GM18861 (cell line): ENCODE measurements around the gene ADRM1.

Source experiments
- ATAC-seq: cut with Tn5 transposase; IDR thresholded peaks from one replicate; pipeline ENCODE4 v1.9.1; 2021; ENCODE audit not compliant: unreplicated experiment

The ADRM1 gene, protein sequence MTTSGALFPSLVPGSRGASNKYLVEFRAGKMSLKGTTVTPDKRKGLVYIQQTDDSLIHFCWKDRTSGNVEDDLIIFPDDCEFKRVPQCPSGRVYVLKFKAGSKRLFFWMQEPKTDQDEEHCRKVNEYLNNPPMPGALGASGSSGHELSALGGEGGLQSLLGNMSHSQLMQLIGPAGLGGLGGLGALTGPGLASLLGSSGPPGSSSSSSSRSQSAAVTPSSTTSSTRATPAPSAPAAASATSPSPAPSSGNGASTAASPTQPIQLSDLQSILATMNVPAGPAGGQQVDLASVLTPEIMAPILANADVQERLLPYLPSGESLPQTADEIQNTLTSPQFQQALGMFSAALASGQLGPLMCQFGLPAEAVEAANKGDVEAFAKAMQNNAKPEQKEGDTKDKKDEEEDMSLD

DNA sequence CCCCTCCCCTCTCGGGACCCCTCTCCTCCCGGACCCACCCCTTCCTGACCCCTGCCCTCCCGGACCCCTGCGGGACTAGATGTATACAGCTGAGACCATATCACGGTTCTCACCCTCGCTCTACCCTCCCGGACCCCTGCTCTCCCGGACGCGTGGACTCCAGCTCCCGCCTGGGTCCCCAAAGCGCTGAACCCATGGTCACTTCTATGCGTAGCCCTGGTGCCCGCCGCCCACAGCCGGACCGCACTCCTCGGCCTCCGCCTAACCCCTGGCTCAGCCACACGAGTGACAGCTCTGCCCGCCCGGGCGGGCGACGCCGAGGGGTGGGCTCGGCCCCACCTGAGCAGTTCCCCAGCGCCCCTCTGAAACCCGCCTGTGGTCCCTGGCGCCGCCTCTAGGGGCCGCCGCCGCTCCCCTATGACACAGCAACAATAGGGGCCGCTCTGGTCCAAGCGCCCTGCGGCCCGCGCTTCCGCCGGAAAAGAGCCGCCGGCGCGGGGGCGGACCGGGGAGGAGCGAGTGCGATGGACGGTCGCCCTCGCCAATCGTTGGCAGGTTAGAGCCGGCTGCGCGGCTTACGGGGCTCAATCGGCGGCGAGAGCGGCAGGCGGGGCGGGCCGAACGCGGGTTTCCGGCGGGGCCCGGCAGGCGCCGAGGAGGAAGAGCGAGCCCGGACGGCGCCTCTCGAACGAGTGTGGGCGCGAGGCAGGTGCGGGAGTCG lies at the start of gene ADRM1:
Gene ADRM1 (plus strand): TSS at position 657 of the 721 bp plus-strand sequence. CDS start 572 bp downstream, outside the sequence.
- peak; percentile 87 for ATAC-seq

DNA sequence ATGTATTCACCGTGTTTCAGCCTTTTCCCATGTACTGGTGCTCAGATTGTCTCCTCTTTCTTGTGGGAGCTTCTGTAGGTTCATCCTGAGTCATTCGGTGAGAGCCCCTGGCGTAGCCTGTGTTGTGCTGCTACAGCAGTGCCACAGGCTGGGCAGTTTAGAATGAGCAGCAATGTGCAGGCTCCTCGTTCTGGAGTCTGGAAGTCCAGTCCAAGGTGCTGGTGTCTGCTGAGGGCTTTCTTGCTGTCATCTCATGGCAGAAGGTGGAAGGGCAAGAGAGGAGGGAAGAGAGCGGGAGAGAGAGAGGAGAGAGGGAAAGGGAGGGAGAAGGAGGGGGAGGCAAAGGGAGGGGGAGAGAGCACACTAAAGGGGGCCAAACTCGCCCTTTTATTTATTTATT lies 49.4 kb upstream of the ADRM1 start:
- no peak for ATAC-seq

DNA sequence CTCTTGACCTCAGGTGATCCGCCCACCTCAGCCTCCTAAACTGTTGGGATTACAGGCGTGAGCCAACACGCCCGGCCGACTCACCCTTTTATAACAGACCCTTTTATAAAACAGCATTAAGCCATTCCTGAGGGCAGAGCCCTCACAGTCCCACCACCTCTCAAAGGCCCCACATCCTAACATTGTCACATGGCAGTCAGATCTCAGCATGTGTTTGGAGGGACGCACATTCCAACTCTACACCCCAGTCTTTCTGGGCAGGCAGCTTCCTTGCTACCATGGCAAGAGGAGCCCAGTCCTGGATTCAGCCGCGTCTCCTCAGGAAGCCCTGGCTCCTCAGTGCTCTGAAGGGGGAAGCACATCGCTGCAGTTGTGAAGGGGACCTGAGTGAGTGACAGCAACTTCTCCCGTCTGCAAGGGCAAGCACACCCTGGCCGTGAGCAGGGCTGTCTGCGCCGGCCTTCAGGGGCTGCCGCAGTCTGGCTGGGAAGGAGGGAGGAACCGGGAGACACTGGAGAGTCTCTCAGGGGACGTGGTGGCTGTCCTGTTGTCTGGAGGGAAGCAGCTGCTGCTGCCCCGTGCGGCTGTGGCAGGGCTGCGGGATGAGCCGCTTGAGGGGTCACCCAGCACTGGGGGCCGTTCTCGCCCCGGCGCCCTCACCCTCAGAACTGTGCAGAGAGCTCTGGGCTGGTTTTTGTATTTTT lies 48.6 kb upstream of the ADRM1 start:
- no peak for ATAC-seq

- no peak for ATAC-seq
These were observed 46.8 kb upstream of the ADRM1 start for GRCh38 chr20:62255976-62256375.

- ATAC-seq = no peak
These were observed 44.1 kb upstream of the ADRM1 start for GRCh38 chr20:62258499-62259293.

DNA sequence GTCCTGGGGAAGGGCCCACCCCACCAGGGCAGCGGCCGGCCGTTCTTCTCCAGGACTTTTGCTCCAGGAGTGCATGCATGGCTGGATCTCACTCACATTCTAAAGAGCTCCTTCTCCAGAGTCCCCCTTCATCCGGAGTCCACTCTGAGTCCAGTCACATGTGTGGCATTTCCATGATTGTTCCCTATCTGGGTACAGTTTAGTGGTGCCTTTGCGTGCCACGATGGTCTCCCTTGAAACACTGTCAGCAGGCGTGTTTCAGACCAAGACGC lies 43.6 kb upstream of the ADRM1 start:
- ATAC-seq = no peak

- ATAC-seq = no peak
These were observed 40.7 kb upstream of the ADRM1 start for GRCh38 chr20:62262064-62262463.

DNA sequence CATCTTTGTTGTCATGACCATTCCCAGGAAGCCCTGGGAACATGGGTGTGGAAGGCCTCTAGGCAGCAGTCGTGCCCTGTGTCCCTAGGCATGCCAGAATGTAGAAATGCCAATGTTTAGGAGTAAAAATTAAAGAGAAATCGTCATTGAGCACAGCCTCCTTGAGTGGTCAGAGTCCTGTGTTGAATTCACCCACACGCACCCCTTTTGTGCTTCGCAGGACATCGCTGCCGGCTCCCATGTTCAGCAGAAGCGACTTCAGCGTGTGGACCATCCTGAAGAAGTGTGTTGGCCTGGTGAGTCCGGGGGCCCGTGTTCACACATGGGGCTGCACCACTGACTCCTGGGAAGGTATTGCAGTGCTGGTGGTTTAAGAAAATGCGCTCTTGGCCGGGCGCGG lies 39.4 kb upstream of the ADRM1 start:
- ATAC-seq = no peak

DNA sequence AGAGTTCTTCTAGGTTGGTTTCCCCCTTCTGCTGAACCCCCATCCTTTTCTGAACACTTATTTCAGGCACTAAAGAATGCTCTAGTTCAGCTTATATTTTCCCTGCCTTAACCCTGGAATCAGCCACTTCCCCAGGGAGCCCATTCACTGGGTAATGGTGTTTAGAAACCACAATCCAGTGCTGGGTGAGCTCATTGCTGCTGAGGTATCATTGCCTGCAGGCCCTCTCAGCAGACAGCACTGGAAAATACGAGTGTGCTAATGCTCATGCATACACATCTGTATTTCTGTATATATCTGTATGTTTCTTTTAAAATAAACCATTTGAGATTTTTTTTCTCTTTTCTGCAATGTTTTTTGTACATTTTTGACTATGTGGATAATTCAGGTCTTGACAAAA lies 37.4 kb upstream of the ADRM1 start:
- ATAC-seq = no peak

DNA sequence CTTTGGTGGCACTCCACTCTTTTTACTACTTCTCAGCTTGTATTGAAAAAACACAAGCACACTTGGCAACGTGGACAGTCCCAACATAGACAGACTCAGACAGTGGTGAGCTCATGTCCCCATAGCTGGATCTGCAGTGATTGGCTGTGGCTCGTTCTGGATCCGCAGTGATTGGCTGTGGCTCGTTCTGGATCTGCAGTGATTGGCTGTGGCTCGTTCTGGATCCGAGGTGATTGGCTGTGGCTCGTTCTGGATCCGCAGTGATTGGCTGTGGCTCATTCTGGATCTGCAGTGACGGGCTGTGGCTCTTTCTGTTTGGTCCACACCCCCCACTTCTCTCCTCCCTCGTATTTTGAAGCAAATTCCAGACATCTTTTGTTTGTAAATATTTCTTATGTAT lies 36.5 kb upstream of the ADRM1 start:
- no peak for ATAC-seq

- no peak for ATAC-seq
These were observed 35.9 kb upstream of the ADRM1 start for GRCh38 chr20:62266851-62267250.

DNA sequence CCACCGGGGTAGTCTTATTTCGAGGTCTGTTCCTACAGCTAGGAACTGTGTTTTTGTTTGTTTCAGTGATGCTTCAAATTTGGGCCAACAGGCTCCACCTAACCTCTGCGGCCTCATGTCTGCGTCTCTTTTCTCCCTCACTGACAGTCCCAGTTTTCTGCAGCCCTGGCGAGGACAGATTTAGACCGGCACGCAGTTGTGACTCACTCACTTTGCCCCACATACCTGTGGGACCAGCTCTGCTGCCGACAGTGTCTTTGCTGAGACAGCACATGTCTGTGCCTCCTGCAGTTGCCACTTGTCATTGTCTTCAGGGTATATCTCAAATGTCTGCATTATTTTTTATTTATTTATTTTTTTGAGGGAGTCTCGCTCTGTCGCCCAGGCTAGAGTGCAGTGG lies 35.3 kb upstream of the ADRM1 start:
- no peak for ATAC-seq

- ATAC-seq = no peak
These were observed 34.4 kb upstream of the ADRM1 start for GRCh38 chr20:62268228-62268900.

DNA sequence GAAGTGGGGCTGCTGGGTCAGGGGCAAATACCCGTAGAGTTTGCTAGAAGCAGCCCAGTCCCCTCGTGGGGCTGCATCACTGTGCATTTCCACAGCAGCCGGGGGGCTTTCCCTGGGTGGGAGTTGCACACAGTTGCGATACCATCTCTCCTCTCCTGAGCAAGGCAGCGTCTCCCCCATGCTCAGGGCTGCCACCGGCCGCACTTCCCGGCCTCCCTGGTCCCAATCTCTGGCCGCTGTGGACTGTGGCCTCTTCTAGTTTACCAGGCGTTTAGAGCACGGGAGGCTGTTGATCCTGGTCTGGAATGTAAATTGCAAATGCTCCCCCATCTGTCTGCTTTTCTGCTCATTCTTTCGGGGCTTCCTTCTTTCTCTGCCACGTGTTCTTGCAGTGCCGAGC lies 33.4 kb upstream of the ADRM1 start:
- ATAC-seq = no peak

GRCh38 chr20:62269871-62270270 lies 32.9 kb upstream of the ADRM1 start:
- ATAC-seq = no peak

DNA sequence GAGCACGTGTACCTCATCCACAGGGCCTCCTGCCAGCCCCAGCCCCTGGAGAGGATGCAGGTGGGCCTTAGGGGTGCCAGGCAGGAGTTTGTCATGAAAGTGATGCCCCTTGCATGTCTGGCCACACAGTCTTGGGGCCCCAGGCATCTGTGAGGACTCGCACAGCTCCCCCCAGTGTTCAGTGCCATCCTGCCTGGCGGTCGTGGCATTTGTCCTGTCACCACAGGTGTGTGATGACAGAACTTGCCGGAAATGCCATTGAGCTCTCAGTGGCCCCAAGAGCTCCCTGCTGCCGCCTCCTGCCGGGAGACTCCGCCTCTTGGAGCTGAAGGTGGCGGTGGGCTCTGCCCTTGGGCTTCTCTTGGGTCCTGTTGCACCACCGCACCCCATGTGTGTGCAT lies 30.6 kb upstream of the ADRM1 start:
- ATAC-seq = no peak

GRCh38 chr20:62273416-62273815 lies 29.4 kb upstream of the ADRM1 start:
- ATAC-seq = no peak

DNA sequence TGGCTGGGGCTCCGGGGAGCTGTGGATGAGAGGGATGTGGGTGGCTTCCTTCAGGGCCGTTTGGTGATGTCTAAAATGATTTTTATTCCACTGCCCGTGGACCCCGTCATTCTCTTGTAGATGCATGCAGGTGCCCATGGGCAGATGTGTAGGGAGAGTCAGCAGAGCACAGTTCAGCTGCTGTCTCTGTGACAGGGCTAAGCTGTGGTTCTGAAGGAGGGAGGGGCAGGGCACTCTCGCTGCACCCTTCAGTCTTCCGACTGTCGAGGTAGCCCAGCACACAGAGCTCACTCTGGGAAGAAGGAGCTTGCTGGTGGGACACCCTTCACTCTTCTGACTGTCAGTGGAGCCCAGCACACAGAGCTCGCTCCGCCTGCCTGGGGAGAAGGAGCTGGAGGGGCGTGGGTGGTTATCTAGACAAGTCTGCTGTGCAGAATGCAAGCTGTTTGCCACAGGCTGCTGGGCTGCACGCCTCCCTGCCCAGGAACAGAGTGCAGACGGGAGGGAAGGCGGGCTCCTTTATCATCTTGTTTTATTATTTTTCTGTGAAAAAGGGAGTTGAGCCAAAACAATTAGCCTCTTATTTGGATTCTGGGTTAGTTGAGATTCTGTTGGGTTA lies 28.4 kb upstream of the ADRM1 start:
- no peak for ATAC-seq

- ATAC-seq = no peak
These were observed 27.6 kb upstream of the ADRM1 start for GRCh38 chr20:62275219-62275618.

DNA sequence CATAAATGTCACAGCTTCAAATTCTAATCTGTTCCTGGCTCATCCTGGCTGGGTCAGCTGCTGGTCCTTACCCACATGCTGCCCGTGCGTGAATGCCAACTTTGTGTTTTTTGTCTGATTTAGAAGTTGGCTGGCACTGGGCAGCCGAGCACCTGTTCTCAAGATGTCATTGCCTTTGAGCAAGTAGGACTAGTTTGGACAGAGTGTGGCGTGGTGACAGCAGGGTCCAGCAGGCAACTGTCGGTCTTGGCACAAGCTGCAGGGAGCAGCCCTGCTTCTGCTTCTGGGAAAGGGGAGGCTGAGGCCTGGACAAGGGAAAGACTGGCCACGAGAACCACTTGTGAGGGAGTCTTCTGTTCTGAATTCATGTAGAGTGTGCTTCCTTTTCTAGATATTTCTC lies 26.4 kb upstream of the ADRM1 start:
- ATAC-seq = no peak
